Right forelimb (tissue), 1 donor: ENCODE data around the gene C3orf20.

Source experiments
- DNase-seq: peaks from one replicate; pipeline ENCODE4 v3.0.0-alpha.2; 2018

C3orf20 gene

GRCh38 chr3:14761866-14762265 is 86.9 kb downstream of the C3orf20 start:
- no peak for DNase-seq

GRCh38 chr3:14762701-14763100 is 87.8 kb downstream of the C3orf20 start:
- DNase-seq, result no peak

GRCh38 chr3:14764331-14765059 is 89.6 kb downstream of the C3orf20 start:
- no peak for DNase-seq

GRCh38 chr3:14765060-14765400 is 90.1 kb downstream of the C3orf20 start:
- DNase-seq, result no peak

- DNase-seq, result no peak
Observed at GRCh38 chr3:14765576-14766427, 90.9 kb downstream of the C3orf20 start.

- DNase-seq, result no peak
Observed at GRCh38 chr3:14766428-14767244, 91.7 kb downstream of the C3orf20 start.

- no peak for DNase-seq
Observed at GRCh38 chr3:14767245-14768051, 92.5 kb downstream of the C3orf20 start.

- DNase-seq, result no peak
Observed at GRCh38 chr3:14768182-14768790, 93.3 kb downstream of the C3orf20 start.

GRCh38 chr3:14768881-14769280 is 93.9 kb downstream of the C3orf20 start:
- DNase-seq, result no peak

GRCh38 chr3:14769544-14770325 is 94.8 kb downstream of the C3orf20 start:
- no peak for DNase-seq

- DNase-seq, result no peak
Observed at GRCh38 chr3:14770591-14770990, 95.7 kb downstream of the C3orf20 start.

- no peak for DNase-seq
Observed at GRCh38 chr3:14771593-14772497, 96.9 kb downstream of the C3orf20 start.

GRCh38 chr3:14772533-14773138 is 97.7 kb downstream of the C3orf20 start:
- no peak for DNase-seq

GRCh38 chr3:14773281-14773680 is 98.3 kb downstream of the C3orf20 start:
- no peak for DNase-seq

GRCh38 chr3:14773691-14774128 is 98.8 kb downstream of the C3orf20 start:
- no peak for DNase-seq

GRCh38 chr3:14774431-14774830 is 99.5 kb downstream of the C3orf20 start:
- DNase-seq, result no peak

GRCh38 chr3:14775011-14775410 is 100.1 kb downstream of the C3orf20 start:
- DNase-seq, result no peak

- no peak for DNase-seq
Observed at GRCh38 chr3:14775563-14775962, 100.6 kb downstream of the C3orf20 start.

GRCh38 chr3:14779069-14779685 is 104.2 kb downstream of the C3orf20 start:
- no peak for DNase-seq
